PC-9 (cell line): ENCODE data around the gene ANO8. TPM values are rescaled to one million over a fixed set of nuclear protein-coding genes. Genes with fewer than 3 reads are reported as not detected.
"Not testable (repeated sequence)": the region's sequence is repeated elsewhere in the genome, so short reads cannot be mapped to it uniquely, and the experiment has no call there.

Experiments
- BruUV-seq: library from RNA; stranded (reverse); fragments of 400-500 nt; replicated peaks from 2 replicates; lab custom pipeline; 2021; lab: Mats Ljungman, UMichigan
- CTCF ChIA-PET: fragments of 300-600 bp; sonication (Branson Sonifier 250); formaldehyde crosslinking; loops from one replicate; lab custom pipeline; 2022; ENCODE audit warnings: antibody characterized with exemption; lab: Charles Lee
- POLR2A ChIA-PET: fragments of 300-600 bp; sonication (Branson Sonifier 250); formaldehyde crosslinking; loops from one replicate; lab custom pipeline; 2022; ENCODE audit warnings: antibody characterized with exemption; ENCODE audit not compliant: unreplicated experiment; lab: Charles Lee
- DNase-seq, 2 experiments: peaks; one replicate each; pipeline versions ENCODE4 v3.0.0 to v3.0.0-alpha.2; 2015 to 2022; ENCODE audit warnings: mixed read lengths in 1 of 2
- H2AFZ ChIP-seq: fragments of 200-600 bp; sonication (generic); 2 replicates; pipeline ENCODE4 v1.8.1; 2017; ENCODE audit warnings: antibody characterized with exemption
- H3F3A ChIP-seq: fragments of 200-600 bp; sonication (generic); 2 replicates; pipeline ENCODE4 v1.8.1; 2017; ENCODE audit warnings: antibody characterized with exemption, mild to moderate bottlenecking, low read depth; ENCODE audit not compliant: insufficient read depth
- H3K27ac ChIP-seq: fragments of 200-600 bp; sonication (generic); 2 replicates; pipeline ENCODE4 v1.6.1; 2016; ENCODE audit warnings: mixed run types
- H3K27me3 ChIP-seq: fragments of 200-600 bp; sonication (generic); 2 replicates; pipeline ENCODE4 v1.6.1; 2016; ENCODE audit warnings: low read depth, mixed run types; ENCODE audit not compliant: insufficient read depth
- H3K36me3 ChIP-seq: fragments of 200-600 bp; sonication (generic); 2 replicates; pipeline ENCODE4 v1.6.1; 2016; ENCODE audit warnings: low read depth, mixed run types
- H3K4me1 ChIP-seq: fragments of 200-600 bp; sonication (generic); replicated peaks from 2 replicates; pipeline ENCODE4 v1.6.1; 2016; ENCODE audit warnings: mixed run types; ENCODE audit not compliant: insufficient read depth
- H3K4me2 ChIP-seq: fragments of 200-600 bp; sonication (generic); 2 replicates; pipeline ENCODE4 v1.6.1; 2017; ENCODE audit warnings: mixed run types
- H3K4me3 ChIP-seq: fragments of 200-600 bp; sonication (generic); 2 replicates; pipeline ENCODE4 v1.6.1; 2016; ENCODE audit warnings: mixed run types
- H3K79me2 ChIP-seq: fragments of 200-600 bp; sonication (generic); 2 replicates; pipeline ENCODE4 v1.6.1; 2017; ENCODE audit warnings: low read depth, mixed run types
- H3K9me2 ChIP-seq: fragments of 200-600 bp; sonication (generic); 2 replicates; pipeline ENCODE4 v1.8.1; 2017; ENCODE audit warnings: mild to moderate bottlenecking; ENCODE audit not compliant: insufficient read depth
- H3K9me3 ChIP-seq: fragments of 200-600 bp; sonication (generic); 2 replicates; pipeline ENCODE4 v1.8.1; 2016; ENCODE audit warnings: low read depth; ENCODE audit not compliant: insufficient read depth
- H4K20me1 ChIP-seq: fragments of 200-600 bp; sonication (generic); 2 replicates; pipeline ENCODE4 v1.8.1; 2017; ENCODE audit not compliant: insufficient read depth
- CTCF ChIP-seq: fragments of 200-600 bp; sonication (generic); conservative IDR thresholded peaks from 2 replicates; pipeline ENCODE4 v1.6.1; 2017; ENCODE audit warnings: mixed run types, antibody characterized with exemption, mild to moderate bottlenecking, moderate library complexity
- EZH2 ChIP-seq: fragments of 200-600 bp; sonication (generic); IDR thresholded peaks from 2 replicates; pipeline ENCODE4 v1.8.0; 2017; ENCODE audit warnings: antibody characterized with exemption, low read depth
- intact Hi-C: fragments of 100-400 bp; cut with micrococcal nuclease; formaldehyde crosslinking; loops from one replicate; pipeline ENCODE4 v1.10.0; 2022; ENCODE audit not compliant: unreplicated experiment
- total RNA-seq: library from RNA; stranded (reverse); gene quantifications from 2 replicates; pipeline ENCODE4 v1.2.3, GENCODE V29; 2021

Gene ANO8
- total RNA-seq, 1 experiment from 2014 or later, result 11.4 TPM

GRCh38 chr19:17300992-17301619 lies 33.5 kb downstream of the ANO8 start:
- no peak for TF ChIP-seq EZH2
- TF ChIP-seq CTCF, result no peak
- Histone ChIP-seq H4K20me1 (no peaks in the 10 kb centered on the region), H3K27me3 (no peaks in the 10 kb centered on the region), H2AFZ (no peak overlapping the region), H3K9me2 (no peaks in the 10 kb centered on the region), H3K4me3 (no peak overlapping the region), H3K4me2 (no peak overlapping the region), H3F3A (peaks cover 49% of the 10 kb centered on the region), H3K9me3 (no peaks in the 10 kb centered on the region), H3K36me3 (no peaks in the 10 kb centered on the region; the same call in 1 of the 2 replicates), H3K79me2 (peaks cover 35% of the 10 kb centered on the region), H3K27ac (no peak overlapping the region), H3K4me1 (peaks cover 42% of the 10 kb centered on the region)
- ChIA-PET CTCF (no interaction called here), POLR2A (interaction anchor here (0.6 to 0.7 kb wide), 2 partner anchors 16 to 37 kb away, joined by 3 to 20 read pairs; no protein-coding TSS in a partner anchor)
- no peak for DNase-seq
- BruUV-seq, result no TSS peak
- intact Hi-C loops, result loop anchor here (10.0 kb wide), 1 partner anchor 586 kb away; the partner anchor contains the start of gene NWD1

DNA sequence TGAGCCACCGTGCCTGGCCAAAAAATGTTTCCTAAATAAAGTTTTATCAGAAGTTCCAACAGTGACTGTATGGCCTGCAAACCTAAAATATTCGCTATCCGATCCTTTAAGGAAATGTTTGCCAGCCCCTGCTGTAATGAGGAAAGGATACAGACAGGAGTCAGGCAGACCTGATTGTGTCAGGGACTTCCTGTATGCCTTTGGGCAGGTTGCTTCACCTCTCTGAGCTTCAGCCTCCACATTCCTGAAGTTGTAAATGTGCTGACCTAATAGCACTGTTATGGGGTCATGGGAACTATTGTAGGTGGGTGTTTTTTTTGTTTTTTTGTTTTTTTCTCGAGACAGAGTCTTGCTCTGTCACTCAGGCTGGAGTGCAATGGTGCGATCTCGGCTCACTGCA lies 37.7 kb downstream of the ANO8 start:
- peak in 1 of 2 experiments; percentile 84 for DNase-seq
- peaks cover 35% of the 10 kb centered on the region for H3K4me1 ChIP-seq
- no peak overlapping the region for H2AFZ ChIP-seq
- 0 out of 2 replicates have a peak, but pooled peaks cover 5% of the 10 kb centered on the region for H4K20me1 ChIP-seq
- H3K27ac ChIP-seq, result peak overlapping the region; percentile 57
- ChIA-PET CTCF (interaction anchor here (0.6 to 0.7 kb wide), 3 partner anchors 29 to 512 kb away, joined by 3 to 11 read pairs (median 7); no protein-coding TSS in a partner anchor), POLR2A (no interaction called here)
- H3K4me2 ChIP-seq, result peak overlapping the region; percentile 17; the same call in 1 of the 2 replicates
- BruUV-seq, result no TSS peak
- peaks cover 48% of the 10 kb centered on the region for H3K79me2 ChIP-seq
- H3K36me3 ChIP-seq, result no peaks in the 10 kb centered on the region; the same call in 1 of the 2 replicates
- no peak overlapping the region for H3K4me3 ChIP-seq
- no peak for TF ChIP-seq CTCF
- TF ChIP-seq EZH2, result no peak
- intact Hi-C loops, result loop anchor here (1.0 kb wide), 1 partner anchor 172 kb away; no protein-coding TSS in a partner anchor
- H3K9me3 ChIP-seq, result no peaks in the 10 kb centered on the region
- H3K27me3 ChIP-seq, result no peaks in the 10 kb centered on the region
- no peaks in the 10 kb centered on the region for H3K9me2 ChIP-seq
- H3F3A ChIP-seq, result peaks cover 63% of the 10 kb centered on the region

- H3F3A ChIP-seq, result peaks cover 63% of the 10 kb centered on the region
- BruUV-seq, result no TSS peak
- no peaks in the 10 kb centered on the region for H3K27me3 ChIP-seq
- no peaks in the 10 kb centered on the region for H3K9me2 ChIP-seq
- H3K36me3 ChIP-seq, result no peaks in the 10 kb centered on the region; the same call in 1 of the 2 replicates
- peaks cover 41% of the 10 kb centered on the region for H3K79me2 ChIP-seq
- ChIA-PET POLR2A (no interaction called here), CTCF (interaction anchor here (0.7 kb wide), 4 partner anchors 30 to 512 kb away, joined by 7 to 11 read pairs (median 10); no protein-coding TSS in a partner anchor)
- H3K4me2 ChIP-seq, result peak overlapping the region; percentile 17; the same call in 1 of the 2 replicates
- peak; percentile 53; the same call in 1 of the 2 replicates for TF ChIP-seq CTCF
- no peak for TF ChIP-seq EZH2
- no peak overlapping the region for H2AFZ ChIP-seq
- intact Hi-C loops, result loop anchor here (1.0 kb wide), 1 partner anchor 173 kb away; no protein-coding TSS in a partner anchor
- 0 out of 2 replicates have a peak, but pooled peaks cover 5% of the 10 kb centered on the region for H4K20me1 ChIP-seq
- peaks cover 37% of the 10 kb centered on the region for H3K4me1 ChIP-seq
- peak overlapping the region; percentile 57 for H3K27ac ChIP-seq
- no peak overlapping the region for H3K4me3 ChIP-seq
- peak; percentile 41 to 86 for DNase-seq
- no peaks in the 10 kb centered on the region for H3K9me3 ChIP-seq
Observed at GRCh38 chr19:17296273-17296672, 38.4 kb downstream of the ANO8 start.

DNA sequence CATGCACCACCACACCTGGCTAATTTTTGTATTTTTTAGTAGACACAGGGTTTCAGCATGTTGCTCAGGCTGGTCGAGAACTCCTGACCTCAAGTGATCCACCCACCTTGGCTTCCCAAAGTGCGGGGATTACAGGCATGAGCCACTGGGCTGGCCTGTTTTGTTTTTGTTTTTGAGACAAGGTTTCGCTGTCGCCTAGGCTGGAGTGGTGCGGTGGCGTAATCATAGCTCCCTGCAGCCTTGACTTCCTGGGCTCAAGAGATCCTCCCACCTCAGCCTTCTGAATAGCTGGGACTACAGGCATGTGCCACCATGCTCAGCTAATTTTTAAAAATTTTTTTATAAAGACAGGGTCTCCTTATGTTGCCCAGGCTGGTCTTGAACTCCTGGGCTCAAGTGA lies 39.1 kb downstream of the ANO8 start:
- POLR2A ChIA-PET, intact Hi-C loops: not testable (repeated sequence)

More for the DNA sequence above, 39.1 kb downstream of the ANO8 start:
- CTCF ChIA-PET, H3K36me3 ChIP-seq, H3K9me2 ChIP-seq, H3K4me3 ChIP-seq, H4K20me1 ChIP-seq, H3K27me3 ChIP-seq, BruUV-seq, H2AFZ ChIP-seq, DNase-seq, H3K9me3 ChIP-seq: not testable (repeated sequence)
- H3K79me2 ChIP-seq, result peaks cover 36% of the 10 kb centered on the region
- peaks cover 68% of the 10 kb centered on the region for H3F3A ChIP-seq
- H3K4me2 ChIP-seq, result 0 out of 2 replicates have a peak overlapping the region, but pooled peaks have one; percentile 17
- peaks cover 37% of the 10 kb centered on the region for H3K4me1 ChIP-seq
- peak overlapping the region; percentile 57 for H3K27ac ChIP-seq
